Measurements from ENCODE around the gene INPP5A. TPM values are rescaled to one million over a fixed set of nuclear protein-coding genes. Genes with fewer than 3 reads are reported as not detected.
A peak's percentile ranks its signal among the peaks of the same experiment; 100 is the strongest.

The INPP5A gene
- total and polyA plus RNA-seq, 9 of the 15 experiments (the other 6 are each of a cell fraction or from before 2014, with no cell fraction given), result 0.66 to 11.6 (median 7.7) TPM

DNA sequence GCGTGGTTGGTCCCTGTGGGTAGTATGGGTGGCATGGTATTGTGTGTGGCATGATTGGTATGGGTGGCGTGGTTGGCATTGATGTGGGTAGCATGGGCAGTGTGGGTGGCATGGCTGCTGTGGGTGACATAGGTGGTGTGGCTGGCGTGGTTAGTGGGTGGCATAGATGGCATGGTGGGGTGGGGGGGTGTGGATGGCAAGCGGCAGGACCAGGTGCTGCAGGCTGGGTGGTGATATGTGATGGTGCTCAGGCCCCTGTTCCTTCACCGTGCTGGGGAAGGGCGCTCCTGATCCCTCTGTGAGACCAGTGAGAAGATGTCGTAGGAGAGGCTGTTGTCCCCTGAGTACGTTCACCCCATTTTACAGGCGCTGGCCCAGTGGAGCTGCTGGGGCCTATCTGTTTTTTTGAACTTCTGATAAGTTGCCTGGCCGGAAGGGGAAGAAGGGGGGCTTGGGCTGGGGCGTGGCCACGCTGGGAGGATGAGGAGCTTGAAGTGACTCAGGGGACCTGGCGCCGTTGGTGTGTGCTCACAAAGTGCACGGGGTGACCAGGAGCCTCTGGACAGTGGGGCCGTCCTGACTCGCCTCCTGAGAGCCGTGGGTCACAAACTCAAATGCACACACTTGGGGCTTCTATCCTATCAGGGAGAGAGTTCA, 17.5 kb downstream of the INPP5A start:
- Histone ChIP-seq H2AFZ (ENCODE audit: low read depth, low read length) (peak overlapping the region; percentile 75), H3K4me3 (no peak overlapping the region), H3K4me1 (replicated peaks in 1 of 2; ENCODE audit: control insufficient read depth in 2 of 2, insufficient read depth in 2 of 2, low read length in 2 of 2) (peaks cover 31 to 62% of the 10 kb centered on the region in 2 experiments; a peak in 4 of 5 replicates), H3K79me2 (ENCODE audit: control insufficient read depth, insufficient read depth, low read length) (peaks cover 49% of the 10 kb centered on the region), H3K9ac (ENCODE audit: insufficient read depth in 1 of 2, low read depth in 2 of 2, low read length in 2 of 2) (peak overlapping the region; percentile 53 to 88), H3K4me2 (ENCODE audit: insufficient read depth, low read length) (peak overlapping the region; percentile 75), H3K27ac (ENCODE audit: extremely low read depth, low read depth, low read length) (peak overlapping the region; percentile 71), H3K27me3 (ENCODE audit: control insufficient read depth in 2 of 2, insufficient read depth in 2 of 2, low read length in 2 of 2) (no peaks in the 10 kb centered on the region), H3K9me3 (replicated peaks; ENCODE audit: control insufficient read depth, insufficient read depth, low read depth, low read length) (no peaks in the 10 kb centered on the region), H3K36me3 (ENCODE audit: control insufficient read depth, insufficient read depth, low read length) (peaks cover 4% of the 10 kb centered on the region; the same call in 1 of the 3 replicates), H3K9me1 (ENCODE audit: control insufficient read depth, insufficient read depth, low read length) (peaks cover 4% of the 10 kb centered on the region), H4K20me1 (replicated peaks; ENCODE audit: control insufficient read depth, insufficient read depth, low read length) (no peaks in the 10 kb centered on the region)
- ChIA-PET CTCF (ENCODE audit: low intra/inter-chr PET ratio) (no interaction called here), POLR2A (interaction anchor here (0.6 to 1.4 kb wide), 5 partner anchors 11 to 68 kb away, joined by 3 to 4 read pairs (median 3); no protein-coding TSS in a partner anchor)
- peak; percentile 95 for ATAC-seq
- BruUV-seq (replicated peaks), result no TSS peak
- WGBS (ENCODE audit: insufficient coverage, low coverage, missing lambda C conversion rate), result 8% methylated on average over 6 of the region's 18 CpGs
- DNase-seq (ENCODE audit: extremely low read depth in 1 of 4, low spot score in 3 of 4), result peak; percentile 76 to 91 (median 82)
- in situ Hi-C loops (cut with MboI) (no loop called here), intact Hi-C loops (cut with micrococcal nuclease) (no loop called here)
- FAIRE-seq, result peak; percentile 82
- no peak for TF ChIP-seq MCM2 (IDR thresholded peaks at IDR 0.05; ENCODE audit: low read depth)
- no peak for TF ChIP-seq CHCHD3 (CRISPR knock-in tag; IDR thresholded peaks at IDR 0.05)
- TF ChIP-seq RNF219 (CRISPR knock-in tag; IDR thresholded peaks at IDR 0.05), result no peak
- TF ChIP-seq JUNB (CRISPR knock-in tag; conservative IDR thresholded peaks at IDR 0.05), result no peak
- TF ChIP-seq PTTG1 (tag; IDR thresholded peaks at IDR 0.05; ENCODE audit: low read depth), result no peak
- TF ChIP-seq, protein P1, sequence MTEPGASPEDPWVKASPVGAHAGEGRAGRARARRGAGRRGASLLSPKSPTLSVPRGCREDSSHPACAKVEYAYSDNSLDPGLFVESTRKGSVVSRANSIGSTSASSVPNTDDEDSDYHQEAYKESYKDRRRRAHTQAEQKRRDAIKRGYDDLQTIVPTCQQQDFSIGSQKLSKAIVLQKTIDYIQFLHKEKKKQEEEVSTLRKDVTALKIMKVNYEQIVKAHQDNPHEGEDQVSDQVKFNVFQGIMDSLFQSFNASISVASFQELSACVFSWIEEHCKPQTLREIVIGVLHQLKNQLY (CRISPR knock-in tag; conservative IDR thresholded peaks at IDR 0.05), result no peak
- TF ChIP-seq XRCC5 (IDR thresholded peaks at IDR 0.05; ENCODE audit: low read depth, low read length), result no peak
- 0 out of 4 replicates have a peak, but pooled peaks of 1 of the 2 experiments have one; percentile 53 for TF ChIP-seq MNT (conservative IDR thresholded peaks at IDR 0.05)
- TF ChIP-seq SMAD3 (CRISPR knock-in tag; conservative IDR thresholded peaks at IDR 0.05), result no peak
- no peak for TF ChIP-seq EGR1 (conservative IDR thresholded peaks at IDR 0.05)
- no peak for TF ChIP-seq ATF1 (CRISPR knock-in tag; IDR thresholded peaks at IDR 0.05)
- TF ChIP-seq ATF1 (tag; IDR thresholded peaks at IDR 0.05), result peak; percentile 28; the same call in 1 of the 2 replicates
- TF ChIP-seq VEZF1 (CRISPR knock-in tag; IDR thresholded peaks at IDR 0.05), result peak; percentile 98
- no peak for TF ChIP-seq HNRNPH1 (optimal IDR thresholded peaks at IDR 0.05; ENCODE audit: low read depth, low read length)

Data from K562 (cell line).